GM12878 (cell line): ENCODE measurements around the gene LUM.

Experiments used
- CREB1 ChIP-seq: IDR thresholded peaks from 2 replicates; pipeline ENCODE4 v1.6.1; 2012; ENCODE audit warnings: low read depth, mild to moderate bottlenecking, inconsistent platforms
- EZH2 ChIP-seq: IDR thresholded peaks from 2 replicates; pipeline ENCODE4 v1.6.1; 2012; ENCODE audit warnings: low read depth, mild to moderate bottlenecking, control low read depth, inconsistent platforms, low read length, borderline replicate concordance; ENCODE audit not compliant: control insufficient read depth
- NFYA ChIP-seq: IDR thresholded peaks from 2 replicates; pipeline ENCODE4 v1.6.1; 2011; ENCODE audit warnings: low read depth, mild to moderate bottlenecking, low read length, improper control_type of control experiment, borderline replicate concordance
- ZNF274 ChIP-seq: IDR thresholded peaks from one replicate; pipeline ENCODE4 v1.8.0; 2011; ENCODE audit not compliant: insufficient read length, insufficient read depth
- TF ChIP-seq, protein P1 (sequence below): IDR thresholded peaks from 2 replicates; pipeline ENCODE4 v1.6.1; 2012; ENCODE audit warnings: low read depth, low read length, improper control_type of control experiment
- TF ChIP-seq, protein P2 (sequence below), 3 experiments: IDR thresholded peaks in 2 of 3; conservative IDR thresholded peaks in 1 of 3; 2 replicates each; pipeline ENCODE4 v1.5.1; 2011; ENCODE audit warnings: low read depth in 3 of 3, low read length in 3 of 3, mild to moderate bottlenecking in 3 of 3, control low read depth in 2 of 3, moderate library complexity in 2 of 3, inconsistent platforms in 1 of 3, mixed read lengths in 1 of 3; ENCODE audit not compliant: control insufficient read depth in 2 of 3, insufficient read depth in 1 of 3; ENCODE audit errors: extremely low read depth in 1 of 3
- TF ChIP-seq, protein P3 (sequence below): fragments of 450-650 bp; IDR thresholded peaks from 2 replicates; pipeline ENCODE4 v1.6.1; 2016; ENCODE audit warnings: mild to moderate bottlenecking

DNA sequence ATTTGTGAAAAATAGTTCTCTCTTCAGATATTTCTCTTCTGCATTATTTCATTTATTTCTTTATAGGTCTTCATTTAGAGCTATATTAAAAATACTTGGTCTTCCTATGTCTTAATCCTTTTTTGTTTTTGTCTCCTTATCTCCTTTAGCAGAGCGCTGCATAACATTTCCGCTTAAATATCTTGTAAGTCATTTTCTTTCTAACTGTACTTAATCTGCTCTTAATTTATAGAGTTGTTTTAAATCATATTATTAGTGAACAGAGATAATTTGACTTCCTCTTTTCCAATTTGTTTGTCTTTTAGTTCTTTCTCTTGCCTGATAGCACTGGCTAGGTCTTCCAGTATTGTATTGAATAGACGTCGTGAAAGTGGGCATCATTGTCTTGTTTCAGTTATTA lies 18.0 kb downstream of the LUM start:
- TF ChIP-seq CREB1 (no peak), NFYA (no peak), ZNF274 (no peak), EZH2 (no peak)
- TF ChIP-seq, protein P1, sequence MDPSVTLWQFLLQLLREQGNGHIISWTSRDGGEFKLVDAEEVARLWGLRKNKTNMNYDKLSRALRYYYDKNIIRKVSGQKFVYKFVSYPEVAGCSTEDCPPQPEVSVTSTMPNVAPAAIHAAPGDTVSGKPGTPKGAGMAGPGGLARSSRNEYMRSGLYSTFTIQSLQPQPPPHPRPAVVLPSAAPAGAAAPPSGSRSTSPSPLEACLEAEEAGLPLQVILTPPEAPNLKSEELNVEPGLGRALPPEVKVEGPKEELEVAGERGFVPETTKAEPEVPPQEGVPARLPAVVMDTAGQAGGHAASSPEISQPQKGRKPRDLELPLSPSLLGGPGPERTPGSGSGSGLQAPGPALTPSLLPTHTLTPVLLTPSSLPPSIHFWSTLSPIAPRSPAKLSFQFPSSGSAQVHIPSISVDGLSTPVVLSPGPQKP = no peak
- TF ChIP-seq, protein P2, sequence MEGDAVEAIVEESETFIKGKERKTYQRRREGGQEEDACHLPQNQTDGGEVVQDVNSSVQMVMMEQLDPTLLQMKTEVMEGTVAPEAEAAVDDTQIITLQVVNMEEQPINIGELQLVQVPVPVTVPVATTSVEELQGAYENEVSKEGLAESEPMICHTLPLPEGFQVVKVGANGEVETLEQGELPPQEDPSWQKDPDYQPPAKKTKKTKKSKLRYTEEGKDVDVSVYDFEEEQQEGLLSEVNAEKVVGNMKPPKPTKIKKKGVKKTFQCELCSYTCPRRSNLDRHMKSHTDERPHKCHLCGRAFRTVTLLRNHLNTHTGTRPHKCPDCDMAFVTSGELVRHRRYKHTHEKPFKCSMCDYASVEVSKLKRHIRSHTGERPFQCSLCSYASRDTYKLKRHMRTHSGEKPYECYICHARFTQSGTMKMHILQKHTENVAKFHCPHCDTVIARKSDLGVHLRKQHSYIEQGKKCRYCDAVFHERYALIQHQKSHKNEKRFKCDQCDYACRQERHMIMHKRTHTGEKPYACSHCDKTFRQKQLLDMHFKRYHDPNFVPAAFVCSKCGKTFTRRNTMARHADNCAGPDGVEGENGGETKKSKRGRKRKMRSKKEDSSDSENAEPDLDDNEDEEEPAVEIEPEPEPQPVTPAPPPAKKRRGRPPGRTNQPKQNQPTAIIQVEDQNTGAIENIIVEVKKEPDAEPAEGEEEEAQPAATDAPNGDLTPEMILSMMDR (IDR thresholded peaks at IDR 0.05 in 2 of 3, conservative IDR thresholded peaks at IDR 0.05 in 1 of 3; ENCODE audit: control insufficient read depth in 2 of 3, extremely low read depth in 1 of 3, insufficient read depth in 1 of 3, low read depth in 3 of 3, low read length in 3 of 3) = no peak
- TF ChIP-seq, protein P3, sequence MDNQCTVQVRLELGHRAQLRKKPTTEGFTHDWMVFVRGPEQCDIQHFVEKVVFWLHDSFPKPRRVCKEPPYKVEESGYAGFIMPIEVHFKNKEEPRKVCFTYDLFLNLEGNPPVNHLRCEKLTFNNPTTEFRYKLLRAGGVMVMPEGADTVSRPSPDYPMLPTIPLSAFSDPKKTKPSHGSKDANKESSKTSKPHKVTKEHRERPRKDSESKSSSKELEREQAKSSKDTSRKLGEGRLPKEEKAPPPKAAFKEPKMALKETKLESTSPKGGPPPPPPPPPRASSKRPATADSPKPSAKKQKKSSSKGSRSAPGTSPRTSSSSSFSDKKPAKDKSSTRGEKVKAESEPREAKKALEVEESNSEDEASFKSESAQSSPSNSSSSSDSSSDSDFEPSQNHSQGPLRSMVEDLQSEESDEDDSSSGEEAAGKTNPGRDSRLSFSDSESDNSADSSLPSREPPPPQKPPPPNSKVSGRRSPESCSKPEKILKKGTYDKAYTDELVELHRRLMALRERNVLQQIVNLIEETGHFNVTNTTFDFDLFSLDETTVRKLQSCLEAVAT = no peak
